Fibroblast of lung (primary cell): Measurements from ENCODE around the gene PAFAH2. TPM values are rescaled to one million over a fixed set of nuclear protein-coding genes. Genes with fewer than 3 reads are reported as not detected.
"Not testable (repeated sequence)": the region's sequence is repeated elsewhere in the genome, so short reads cannot be mapped to it uniquely, and the experiment has no call there.

Source experiments
- DNase-seq, 2 donors: peaks; one replicate each; pipeline versions ENCODE4 v3.0.0 to v3.0.0-alpha.2; 2010; ENCODE audit warnings: low read depth in 2 of 2
- H2AFZ ChIP-seq: 2 replicates; pipeline ENCODE4 v1.5.1; 2012; ENCODE audit warnings: low read length, control low read depth, inconsistent platforms
- H3K27ac ChIP-seq: 2 replicates; pipeline ENCODE4 v1.5.1; 2011; ENCODE audit warnings: low read length, control low read depth; ENCODE audit not compliant: insufficient read depth
- H3K27me3 ChIP-seq: 2 replicates; pipeline ENCODE4 v1.5.1; 2011; ENCODE audit warnings: mild to moderate bottlenecking, low read length; ENCODE audit not compliant: control insufficient read depth, insufficient read depth
- H3K36me3 ChIP-seq: 2 replicates; pipeline ENCODE4 v1.5.1; 2011; ENCODE audit warnings: low read length; ENCODE audit not compliant: control insufficient read depth, insufficient read depth
- H3K4me1 ChIP-seq: 2 replicates; pipeline ENCODE4 v1.5.1; 2011; ENCODE audit warnings: low read length; ENCODE audit not compliant: control insufficient read depth, insufficient read depth; ENCODE audit errors: extremely low read depth
- H3K4me2 ChIP-seq: 2 replicates; pipeline ENCODE4 v1.5.1; 2011; ENCODE audit warnings: low read length, control low read depth; ENCODE audit not compliant: insufficient read depth; ENCODE audit errors: extremely low read depth
- H3K4me3 ChIP-seq, 4 experiments: fragments of 200-600 bp in 1 of 4; sonication (generic) in 1 of 4; replicated peaks in 1 of 4; 2 replicates each; pipeline ENCODE4 v1.5.1; 2011 to 2016; ENCODE audit warnings: low read length in 4 of 4, low read depth in 3 of 4, mild to moderate bottlenecking in 3 of 4, control low read depth in 2 of 4, inconsistent platforms in 1 of 4, mixed read lengths in 1 of 4; ENCODE audit not compliant: insufficient read depth in 1 of 4; ENCODE audit errors: control extremely low read depth in 1 of 4
- H3K79me2 ChIP-seq: 2 replicates; pipeline ENCODE4 v1.5.1; 2012; ENCODE audit warnings: mild to moderate bottlenecking, low read length, inconsistent platforms; ENCODE audit not compliant: control insufficient read depth, insufficient read depth
- H3K9ac ChIP-seq: 2 replicates; pipeline ENCODE4 v1.5.1; 2011; ENCODE audit warnings: mild to moderate bottlenecking, low read length, control low read depth; ENCODE audit not compliant: insufficient read depth
- H3K9me3 ChIP-seq: 2 replicates; pipeline ENCODE4 v1.5.1; 2012; ENCODE audit warnings: low read depth, low read length; ENCODE audit not compliant: control insufficient read depth, insufficient read depth
- H4K20me1 ChIP-seq: 2 replicates; pipeline ENCODE4 v1.5.1; 2011; ENCODE audit warnings: low read length; ENCODE audit not compliant: control insufficient read depth, insufficient read depth; ENCODE audit errors: extremely low read depth
- EZH2 ChIP-seq: IDR thresholded peaks from 2 replicates; pipeline ENCODE4 v1.5.1; 2012; ENCODE audit warnings: low read length, control low read depth, mild to moderate bottlenecking; ENCODE audit errors: missing control alignments
- polyA plus RNA-seq, 2 donors: library from polyadenylated mRNA; depleted of rRNA in 1 of 2; stranded (reverse) in 1 of 2; unstranded in 1 of 2; fragments of >200 nt; gene quantifications; 2 replicates each; pipeline ENCODE4 v1.2.1, GENCODE V29; 2011 to 2012; ENCODE audit warnings: missing spikeins in 1 of 2
- total RNA-seq: library from RNA; depleted of rRNA; stranded (reverse); fragments of >200 nt; gene quantifications from 2 replicates; pipeline ENCODE4 v1.2.1, GENCODE V29; 2014
- TF ChIP-seq, protein P1 (sequence below), 2 donors: IDR thresholded peaks in 1 of 2; conservative IDR thresholded peaks in 1 of 2; 1 replicate in 1 of 2; 2 replicates in 1 of 2; pipeline ENCODE4 v1.5.1; 2011 to 2012; ENCODE audit warnings: low read length in 2 of 2, control low read depth in 1 of 2, inconsistent platforms in 1 of 2, low read depth in 1 of 2, mild to moderate bottlenecking in 1 of 2

Gene PAFAH2
- total and polyA plus RNA-seq, 2 donors (not counting 1 experiment from before 2014, with no cell fraction given): 8.3 to 11.7 TPM

DNA sequence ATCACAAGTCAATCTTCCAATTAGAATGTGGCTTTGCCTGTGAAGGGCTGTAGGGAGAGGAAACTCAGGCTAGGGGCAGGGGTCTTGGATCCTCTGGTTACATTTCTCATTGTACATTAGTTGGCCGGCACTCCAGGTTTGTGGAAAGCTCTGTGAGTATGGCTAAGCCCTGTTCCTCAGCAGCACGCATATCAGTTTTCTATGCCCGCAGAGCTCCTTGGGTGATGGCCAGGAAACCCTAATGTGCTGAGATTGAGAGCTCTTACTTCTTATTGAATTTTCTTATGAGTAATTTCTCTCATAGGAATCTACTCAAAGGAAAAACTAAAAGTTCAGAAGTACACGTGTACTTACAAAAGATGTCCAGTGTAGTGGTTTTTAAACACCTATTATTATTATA, 60.9 kb downstream of the PAFAH2 start:
- DNase-seq: no peak
- H3K36me3 ChIP-seq: no peaks in the 10 kb centered on the region
- no peaks in the 10 kb centered on the region for H3K4me1 ChIP-seq
- H3K9me3 ChIP-seq: no peaks in the 10 kb centered on the region
- no peaks in the 10 kb centered on the region for H4K20me1 ChIP-seq
- peaks cover 2% of the 10 kb centered on the region for H3K27me3 ChIP-seq
- H2AFZ ChIP-seq: no peak overlapping the region
- TF ChIP-seq, protein P1, sequence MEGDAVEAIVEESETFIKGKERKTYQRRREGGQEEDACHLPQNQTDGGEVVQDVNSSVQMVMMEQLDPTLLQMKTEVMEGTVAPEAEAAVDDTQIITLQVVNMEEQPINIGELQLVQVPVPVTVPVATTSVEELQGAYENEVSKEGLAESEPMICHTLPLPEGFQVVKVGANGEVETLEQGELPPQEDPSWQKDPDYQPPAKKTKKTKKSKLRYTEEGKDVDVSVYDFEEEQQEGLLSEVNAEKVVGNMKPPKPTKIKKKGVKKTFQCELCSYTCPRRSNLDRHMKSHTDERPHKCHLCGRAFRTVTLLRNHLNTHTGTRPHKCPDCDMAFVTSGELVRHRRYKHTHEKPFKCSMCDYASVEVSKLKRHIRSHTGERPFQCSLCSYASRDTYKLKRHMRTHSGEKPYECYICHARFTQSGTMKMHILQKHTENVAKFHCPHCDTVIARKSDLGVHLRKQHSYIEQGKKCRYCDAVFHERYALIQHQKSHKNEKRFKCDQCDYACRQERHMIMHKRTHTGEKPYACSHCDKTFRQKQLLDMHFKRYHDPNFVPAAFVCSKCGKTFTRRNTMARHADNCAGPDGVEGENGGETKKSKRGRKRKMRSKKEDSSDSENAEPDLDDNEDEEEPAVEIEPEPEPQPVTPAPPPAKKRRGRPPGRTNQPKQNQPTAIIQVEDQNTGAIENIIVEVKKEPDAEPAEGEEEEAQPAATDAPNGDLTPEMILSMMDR (conservative IDR thresholded peaks at IDR 0.05 in 1 of 2, IDR thresholded peaks at IDR 0.05 in 1 of 2; ENCODE audit: low read depth in 1 of 2, low read length in 2 of 2): no peak
- no peak for TF ChIP-seq EZH2
- no peak overlapping the region for H3K4me2 ChIP-seq
- no peak overlapping the region for H3K9ac ChIP-seq
- H3K79me2 ChIP-seq: no peaks in the 10 kb centered on the region
- H3K27ac ChIP-seq: no peak overlapping the region
- H3K4me3 ChIP-seq: no peak overlapping the region

- DNase-seq: no peak
- no peak overlapping the region for H3K4me2 ChIP-seq
- H3K4me1 ChIP-seq: no peaks in the 10 kb centered on the region
- no peaks in the 10 kb centered on the region for H3K79me2 ChIP-seq
- H2AFZ ChIP-seq: no peak overlapping the region
- H3K27ac ChIP-seq: no peak overlapping the region
- TF ChIP-seq, protein P1 (conservative IDR thresholded peaks at IDR 0.05 in 1 of 2, IDR thresholded peaks at IDR 0.05 in 1 of 2; ENCODE audit: low read depth in 1 of 2, low read length in 2 of 2): no peak
- no peak for TF ChIP-seq EZH2
- H3K36me3 ChIP-seq: no peaks in the 10 kb centered on the region
- H3K27me3 ChIP-seq: peaks cover 6% of the 10 kb centered on the region
- no peak overlapping the region for H3K9ac ChIP-seq
- no peaks in the 10 kb centered on the region for H3K9me3 ChIP-seq
- no peaks in the 10 kb centered on the region for H4K20me1 ChIP-seq
- no peak overlapping the region for H3K4me3 ChIP-seq
Measured at GRCh38 chr1:25933479-25934365, 64.1 kb downstream of the PAFAH2 start.

DNA sequence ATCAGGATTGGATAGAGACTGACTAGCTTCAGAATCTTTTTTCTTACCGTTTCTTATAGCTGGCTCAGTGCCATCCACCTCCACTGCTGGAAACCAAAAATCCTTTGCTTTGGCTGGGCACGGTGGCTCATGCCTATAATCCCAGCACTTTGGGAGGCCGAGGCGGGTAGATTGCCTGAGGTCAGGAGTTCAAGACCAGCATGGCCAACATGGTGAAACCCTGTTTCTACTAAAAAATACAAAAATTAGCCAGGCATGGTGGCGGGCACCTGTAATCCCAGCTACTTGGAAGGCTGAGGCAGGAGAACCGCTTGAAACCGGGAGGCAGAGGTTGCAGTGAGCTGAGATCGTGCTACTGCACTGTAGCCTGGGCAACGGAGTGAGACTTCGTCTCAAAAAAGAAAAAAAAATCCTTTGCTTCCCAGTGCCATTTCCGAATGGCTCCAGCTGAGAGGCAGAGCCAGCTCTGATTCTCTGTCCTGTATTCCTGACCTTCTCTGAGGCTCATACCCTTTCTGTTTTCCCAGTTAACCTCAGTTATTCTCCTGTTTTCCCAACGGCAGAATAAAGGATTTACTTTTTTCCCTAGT, 65.0 kb downstream of the PAFAH2 start:
- H3K36me3 ChIP-seq, H4K20me1 ChIP-seq, H3K27me3 ChIP-seq, H3K9ac ChIP-seq, H3K4me1 ChIP-seq, H3K4me2 ChIP-seq, H3K4me3 ChIP-seq, DNase-seq, H3K9me3 ChIP-seq, H2AFZ ChIP-seq, H3K79me2 ChIP-seq, H3K27ac ChIP-seq: not testable (repeated sequence)
